ENCODE measurements around the gene SLC50A1.

Gene SLC50A1

DNA sequence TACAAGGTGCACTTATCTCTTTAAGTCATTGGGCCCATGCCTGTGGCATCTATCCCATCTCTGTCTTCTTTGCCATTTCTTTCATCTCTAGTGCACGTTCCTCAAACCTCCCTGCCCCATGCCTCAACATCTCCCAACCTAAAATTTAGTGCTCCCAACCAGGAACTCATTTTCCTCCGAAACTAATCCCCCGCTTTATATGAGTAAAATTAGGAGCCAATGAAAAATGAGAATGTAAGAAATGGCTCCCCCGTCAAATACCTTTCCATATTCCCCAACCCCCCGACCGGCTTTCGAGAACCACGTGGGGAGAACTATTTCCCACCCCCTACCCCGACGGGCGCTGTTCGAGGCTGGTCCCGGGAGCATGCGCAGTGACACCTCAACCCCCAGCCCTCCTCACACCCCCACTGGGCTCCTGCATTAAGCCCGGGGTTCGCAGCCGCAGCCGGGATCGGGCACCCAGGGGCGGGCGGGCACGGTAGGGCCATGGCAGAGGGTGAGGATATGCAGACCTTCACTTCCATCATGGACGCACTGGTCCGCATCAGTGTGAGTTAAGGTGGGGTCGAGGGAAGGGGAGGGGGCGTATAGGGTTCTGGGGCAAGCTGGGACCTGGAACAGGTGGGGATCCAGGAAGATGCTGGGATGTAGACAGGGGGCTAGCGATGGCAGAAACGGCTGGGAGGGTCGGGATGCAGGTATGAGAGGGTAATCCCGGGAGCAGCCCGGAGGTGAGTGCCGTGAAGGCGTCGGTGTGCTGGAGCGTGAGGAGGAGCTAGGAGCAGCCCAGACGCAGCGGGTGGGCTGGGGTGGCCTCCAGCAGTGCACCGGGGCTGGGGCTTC lies 38.0 kb downstream of the SLC50A1 start, which contains the start of gene TRIM46:
TSS of gene TRIM46 (plus strand) at position 372 of the 846 bp plus-strand sequence. CDS start at position 490, 118 bp downstream.
- Mint-ChIP-seq H3K27me3 (ENCODE audit: low read depth, poor library complexity) (peaks cover 14% of the 10 kb centered on the region), H3K4me1 (peaks cover 46% of the 10 kb centered on the region), H3K4me3 (peak within 1 kb of the TSS; percentile 94), H3K27ac (peak within 1 kb of the TSS; percentile 92), H3K9me3 (no peaks in the 10 kb centered on the region), H3K36me3 (ENCODE audit: low read depth) (peaks cover 21% of the 10 kb centered on the region)
- TF ChIP-seq, protein P1, sequence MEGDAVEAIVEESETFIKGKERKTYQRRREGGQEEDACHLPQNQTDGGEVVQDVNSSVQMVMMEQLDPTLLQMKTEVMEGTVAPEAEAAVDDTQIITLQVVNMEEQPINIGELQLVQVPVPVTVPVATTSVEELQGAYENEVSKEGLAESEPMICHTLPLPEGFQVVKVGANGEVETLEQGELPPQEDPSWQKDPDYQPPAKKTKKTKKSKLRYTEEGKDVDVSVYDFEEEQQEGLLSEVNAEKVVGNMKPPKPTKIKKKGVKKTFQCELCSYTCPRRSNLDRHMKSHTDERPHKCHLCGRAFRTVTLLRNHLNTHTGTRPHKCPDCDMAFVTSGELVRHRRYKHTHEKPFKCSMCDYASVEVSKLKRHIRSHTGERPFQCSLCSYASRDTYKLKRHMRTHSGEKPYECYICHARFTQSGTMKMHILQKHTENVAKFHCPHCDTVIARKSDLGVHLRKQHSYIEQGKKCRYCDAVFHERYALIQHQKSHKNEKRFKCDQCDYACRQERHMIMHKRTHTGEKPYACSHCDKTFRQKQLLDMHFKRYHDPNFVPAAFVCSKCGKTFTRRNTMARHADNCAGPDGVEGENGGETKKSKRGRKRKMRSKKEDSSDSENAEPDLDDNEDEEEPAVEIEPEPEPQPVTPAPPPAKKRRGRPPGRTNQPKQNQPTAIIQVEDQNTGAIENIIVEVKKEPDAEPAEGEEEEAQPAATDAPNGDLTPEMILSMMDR (IDR thresholded peaks at IDR 0.05): no peak
- DNase-seq: peak; percentile 59

DNA sequence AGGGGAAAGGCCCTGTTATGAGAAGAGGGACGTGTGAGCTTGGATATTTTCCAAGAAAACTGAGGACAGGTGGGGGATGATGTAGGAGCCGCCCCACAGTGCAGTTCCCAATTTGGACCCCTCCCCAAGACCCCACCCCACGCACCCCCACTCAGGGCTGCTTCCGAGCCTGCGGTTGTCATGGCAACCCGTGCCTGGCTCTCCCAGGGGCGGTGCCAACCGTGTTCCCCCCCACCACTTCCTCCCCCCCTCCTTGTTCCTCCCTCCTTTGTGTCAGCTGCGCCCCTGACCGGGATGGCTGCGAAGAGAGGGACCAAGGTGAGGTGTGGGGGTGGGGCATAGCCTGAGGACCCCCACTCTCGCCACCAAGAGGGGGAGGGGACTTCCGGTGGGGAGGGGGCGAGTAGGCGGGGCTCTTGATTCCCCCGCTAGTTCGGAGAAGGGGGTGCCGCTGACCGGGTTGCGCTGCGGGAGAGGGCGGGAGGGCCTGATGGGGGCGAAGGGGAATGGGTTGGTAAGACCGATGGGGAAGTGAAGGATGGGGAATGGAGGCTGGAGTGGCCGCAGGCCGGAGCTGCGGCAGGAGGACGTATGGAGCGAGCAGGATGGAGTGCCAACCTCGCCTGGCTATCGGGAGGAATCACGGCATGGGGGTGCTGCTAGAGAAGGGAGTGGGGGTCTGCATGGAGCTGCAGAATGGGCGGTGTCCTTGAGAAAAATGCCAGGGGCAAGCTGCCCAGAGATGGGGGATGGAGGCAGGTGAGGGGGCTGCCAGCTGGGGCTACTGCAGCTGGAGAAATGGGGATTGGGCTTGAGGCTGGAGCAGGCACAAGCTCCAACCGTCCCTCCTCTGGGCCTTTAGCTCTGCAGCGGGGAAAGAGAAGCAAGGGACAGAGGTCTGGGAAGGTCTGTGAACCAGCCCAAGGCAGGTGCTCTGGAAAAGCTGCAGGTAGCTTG lies 39.0 kb downstream of the SLC50A1 start:
- H3K4me3 Mint-ChIP-seq: peak overlapping the region; percentile 94
- peaks cover 51% of the 10 kb centered on the region for H3K4me1 Mint-ChIP-seq
- DNase-seq: peak; percentile 65
- H3K9me3 Mint-ChIP-seq: no peaks in the 10 kb centered on the region
- peaks cover 14% of the 10 kb centered on the region for H3K27me3 Mint-ChIP-seq (ENCODE audit: low read depth, poor library complexity)
- TF ChIP-seq, protein P1 (IDR thresholded peaks at IDR 0.05): no peak
- H3K27ac Mint-ChIP-seq: no peak overlapping the region
- H3K36me3 Mint-ChIP-seq (ENCODE audit: low read depth): peaks cover 23% of the 10 kb centered on the region

DNA sequence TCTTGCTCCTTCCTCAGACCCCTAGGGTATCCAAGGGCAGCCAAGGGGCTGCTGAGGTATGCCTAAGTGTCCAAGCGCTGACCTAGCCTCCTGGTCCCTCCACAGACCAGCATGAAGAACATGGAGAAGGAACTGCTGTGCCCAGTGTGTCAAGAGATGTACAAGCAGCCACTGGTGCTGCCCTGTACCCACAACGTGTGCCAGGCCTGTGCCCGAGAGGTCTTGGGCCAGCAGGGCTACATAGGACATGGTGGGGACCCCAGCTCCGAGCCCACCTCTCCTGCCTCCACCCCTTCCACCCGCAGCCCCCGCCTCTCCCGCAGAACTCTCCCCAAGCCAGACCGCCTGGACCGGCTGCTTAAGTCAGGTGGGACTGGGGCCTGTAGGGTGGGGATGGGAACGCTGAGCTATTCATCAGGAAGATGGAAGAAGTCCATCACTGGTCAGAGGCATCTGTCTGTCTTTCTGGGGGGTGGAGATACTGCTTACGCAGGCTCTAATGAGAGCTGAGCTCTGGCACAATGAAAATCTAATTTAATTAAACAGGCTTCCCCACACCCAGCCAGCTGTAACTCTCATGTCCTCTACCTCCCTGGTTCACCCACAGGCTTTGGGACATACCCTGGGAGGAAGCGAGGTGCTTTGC lies 39.8 kb downstream of the SLC50A1 start:
- no peak for DNase-seq
- Mint-ChIP-seq H3K4me1 (peaks cover 51% of the 10 kb centered on the region), H3K27ac (no peak overlapping the region), H3K4me3 (peak overlapping the region; percentile 94), H3K36me3 (ENCODE audit: low read depth) (peaks cover 17% of the 10 kb centered on the region), H3K9me3 (no peaks in the 10 kb centered on the region), H3K27me3 (ENCODE audit: low read depth, poor library complexity) (peaks cover 14% of the 10 kb centered on the region)
- TF ChIP-seq, protein P1 (IDR thresholded peaks at IDR 0.05): no peak

DNA sequence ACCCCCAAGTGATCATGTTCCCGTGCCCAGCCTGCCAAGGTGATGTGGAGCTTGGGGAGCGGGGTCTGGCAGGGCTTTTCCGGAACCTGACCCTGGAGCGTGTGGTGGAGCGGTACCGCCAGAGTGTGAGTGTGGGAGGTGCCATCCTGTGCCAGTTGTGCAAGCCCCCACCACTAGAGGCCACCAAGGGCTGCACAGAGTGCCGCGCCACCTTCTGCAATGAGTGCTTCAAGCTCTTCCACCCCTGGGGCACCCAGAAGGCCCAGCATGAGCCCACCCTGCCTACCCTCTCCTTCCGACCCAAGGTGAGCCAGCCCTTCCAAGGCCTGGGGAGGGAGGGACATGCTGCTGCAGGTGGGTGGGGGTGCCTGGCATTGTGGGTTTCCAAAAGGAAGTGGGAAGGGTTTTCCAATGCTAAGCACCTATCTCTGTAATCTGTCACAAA lies 40.3 kb downstream of the SLC50A1 start:
- no peak overlapping the region for H3K27ac Mint-ChIP-seq
- peaks cover 14% of the 10 kb centered on the region for H3K36me3 Mint-ChIP-seq (ENCODE audit: low read depth)
- no peak for DNase-seq
- H3K4me3 Mint-ChIP-seq: peak overlapping the region; percentile 94
- H3K27me3 Mint-ChIP-seq (ENCODE audit: low read depth, poor library complexity): peaks cover 14% of the 10 kb centered on the region
- no peaks in the 10 kb centered on the region for H3K9me3 Mint-ChIP-seq
- TF ChIP-seq, protein P1 (IDR thresholded peaks at IDR 0.05): no peak
- H3K4me1 Mint-ChIP-seq: peaks cover 51% of the 10 kb centered on the region

DNA sequence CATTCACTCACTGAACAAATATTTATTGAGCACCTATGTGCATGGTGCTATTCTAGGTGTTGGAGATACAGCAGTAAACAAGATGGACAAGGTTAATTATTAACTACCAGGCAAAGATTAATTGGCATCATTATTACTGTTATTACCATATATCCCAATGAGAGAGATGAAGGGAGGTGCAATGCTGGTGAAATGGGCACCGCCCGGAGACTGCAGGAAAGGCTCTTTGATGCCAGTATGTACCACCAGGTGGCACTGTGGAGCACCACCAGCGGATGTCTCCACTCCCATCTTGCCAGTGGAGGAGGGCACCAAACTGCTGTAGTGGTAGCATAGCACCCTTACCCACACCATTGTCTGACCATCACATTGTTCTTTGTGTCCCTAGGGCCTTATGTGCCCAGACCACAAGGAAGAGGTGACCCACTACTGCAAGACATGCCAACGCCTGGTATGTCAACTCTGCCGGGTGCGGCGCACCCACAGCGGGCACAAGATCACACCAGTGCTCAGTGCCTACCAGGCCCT lies 41.0 kb downstream of the SLC50A1 start:
- Mint-ChIP-seq H3K36me3 (ENCODE audit: low read depth) (peaks cover 20% of the 10 kb centered on the region), H3K27me3 (ENCODE audit: low read depth, poor library complexity) (peaks cover 14% of the 10 kb centered on the region), H3K4me3 (peak overlapping the region; percentile 60), H3K27ac (no peak overlapping the region), H3K9me3 (no peaks in the 10 kb centered on the region), H3K4me1 (peaks cover 50% of the 10 kb centered on the region)
- TF ChIP-seq, protein P1 (IDR thresholded peaks at IDR 0.05): peak; percentile 89
- peak; percentile 89 for DNase-seq
